ENCODE data around the gene ADAMTS7.

DNA sequence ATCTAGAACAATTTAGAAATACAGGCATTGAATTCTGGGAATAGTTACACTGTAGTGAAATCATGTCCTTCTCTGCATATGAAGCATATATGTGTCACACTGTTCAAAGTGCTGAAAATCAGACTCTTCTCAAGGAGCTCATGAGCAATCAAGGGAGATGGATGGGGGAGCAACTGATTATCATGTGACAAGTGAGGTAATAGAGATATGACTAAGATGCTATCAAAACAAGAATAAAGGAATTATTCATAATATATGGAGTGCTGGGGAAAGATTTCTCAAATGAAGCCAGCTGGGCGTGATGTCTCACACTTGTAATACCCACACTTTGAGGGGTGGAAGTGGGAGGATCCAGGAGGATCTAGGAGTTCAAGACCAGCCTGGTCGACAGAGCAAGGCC, 95.3 kb downstream of the ADAMTS7 start:
- TF ChIP-seq, protein P1, sequence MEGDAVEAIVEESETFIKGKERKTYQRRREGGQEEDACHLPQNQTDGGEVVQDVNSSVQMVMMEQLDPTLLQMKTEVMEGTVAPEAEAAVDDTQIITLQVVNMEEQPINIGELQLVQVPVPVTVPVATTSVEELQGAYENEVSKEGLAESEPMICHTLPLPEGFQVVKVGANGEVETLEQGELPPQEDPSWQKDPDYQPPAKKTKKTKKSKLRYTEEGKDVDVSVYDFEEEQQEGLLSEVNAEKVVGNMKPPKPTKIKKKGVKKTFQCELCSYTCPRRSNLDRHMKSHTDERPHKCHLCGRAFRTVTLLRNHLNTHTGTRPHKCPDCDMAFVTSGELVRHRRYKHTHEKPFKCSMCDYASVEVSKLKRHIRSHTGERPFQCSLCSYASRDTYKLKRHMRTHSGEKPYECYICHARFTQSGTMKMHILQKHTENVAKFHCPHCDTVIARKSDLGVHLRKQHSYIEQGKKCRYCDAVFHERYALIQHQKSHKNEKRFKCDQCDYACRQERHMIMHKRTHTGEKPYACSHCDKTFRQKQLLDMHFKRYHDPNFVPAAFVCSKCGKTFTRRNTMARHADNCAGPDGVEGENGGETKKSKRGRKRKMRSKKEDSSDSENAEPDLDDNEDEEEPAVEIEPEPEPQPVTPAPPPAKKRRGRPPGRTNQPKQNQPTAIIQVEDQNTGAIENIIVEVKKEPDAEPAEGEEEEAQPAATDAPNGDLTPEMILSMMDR (IDR thresholded peaks at IDR 0.05; ENCODE audit: insufficient read depth, low read depth, low read length), result no peak
- TF ChIP-seq EZH2 (IDR thresholded peaks at IDR 0.05; ENCODE audit: insufficient read depth, low read length), result no peak
